ENCODE results near the gene SSC5D. TPM values are rescaled to one million over a fixed set of nuclear protein-coding genes. Genes with fewer than 3 reads are reported as not detected.

Gene SSC5D
- total RNA-seq, 1 donor from 2014 or later = 3.7 TPM

- intact Hi-C loops (cut with micrococcal nuclease) = no loop called here
Measured at GRCh38 chr19:55543567-55543966, 55.3 kb downstream of the SSC5D start.

GRCh38 chr19:55544014-55544413 lies 55.8 kb downstream of the SSC5D start:
- peaks cover 10% of the 10 kb centered on the region for H3K27me3 ChIP-seq (ENCODE audit: low read depth)
- H3K9me3 ChIP-seq (replicated peaks) = no peaks in the 10 kb centered on the region
- no peak overlapping the region for H3K4me3 ChIP-seq
- TF ChIP-seq CTCF (IDR thresholded peaks at IDR 0.05; ENCODE audit: borderline replicate concordance) = no peak
- intact Hi-C loops (cut with micrococcal nuclease) = no loop called here
- H3K4me1 ChIP-seq = peaks cover 41% of the 10 kb centered on the region
- H3K27ac ChIP-seq (replicated peaks) = no peak overlapping the region
- DNase-seq = no peak
- no peaks in the 10 kb centered on the region for H3K36me3 ChIP-seq

More at GRCh38 chr19:55543567-55543966, 55.3 kb downstream of the SSC5D start:
- no peak for TF ChIP-seq CTCF (IDR thresholded peaks at IDR 0.05; ENCODE audit: borderline replicate concordance)
- H3K9me3 ChIP-seq (replicated peaks) = no peaks in the 10 kb centered on the region
- H3K27ac ChIP-seq (replicated peaks) = no peak overlapping the region
- H3K36me3 ChIP-seq = no peaks in the 10 kb centered on the region
- H3K27me3 ChIP-seq (ENCODE audit: low read depth) = peaks cover 10% of the 10 kb centered on the region
- DNase-seq = no peak
- H3K4me1 ChIP-seq = peaks cover 36% of the 10 kb centered on the region
- no peak overlapping the region for H3K4me3 ChIP-seq

- intact Hi-C loops (cut with micrococcal nuclease) = no loop called here
- Histone ChIP-seq H3K36me3 (no peaks in the 10 kb centered on the region), H3K4me3 (peak overlapping the region; percentile 55), H3K4me1 (peaks cover 50% of the 10 kb centered on the region), H3K27me3 (ENCODE audit: low read depth) (peaks cover 13% of the 10 kb centered on the region), H3K27ac (replicated peaks) (peak overlapping the region; percentile 96), H3K9me3 (replicated peaks) (no peaks in the 10 kb centered on the region)
- no peak for TF ChIP-seq CTCF (IDR thresholded peaks at IDR 0.05; ENCODE audit: borderline replicate concordance)
- DNase-seq = no peak
Measured at GRCh38 chr19:55544776-55545439, 56.7 kb downstream of the SSC5D start.

GRCh38 chr19:55545443-55545842 lies 57.2 kb downstream of the SSC5D start, which contains the start of gene SBK3:
Gene SBK3 (minus strand): TSS chr19:55545543. CDS start chr19:55545543, 0 bp downstream.
- H3K36me3 ChIP-seq = no peaks in the 10 kb centered on the region
- no peak for DNase-seq
- H3K27ac ChIP-seq (replicated peaks) = peak within 1 kb of the TSS; percentile 96
- no peaks in the 10 kb centered on the region for H3K9me3 ChIP-seq (replicated peaks)
- H3K4me3 ChIP-seq = peak within 1 kb of the TSS; percentile 55
- peaks cover 54% of the 10 kb centered on the region for H3K4me1 ChIP-seq
- no peak for TF ChIP-seq CTCF (IDR thresholded peaks at IDR 0.05; ENCODE audit: borderline replicate concordance)
- intact Hi-C loops (cut with micrococcal nuclease) = no loop called here
- H3K27me3 ChIP-seq (ENCODE audit: low read depth) = peaks cover 14% of the 10 kb centered on the region

GRCh38 chr19:55546011-55546410 lies 57.8 kb downstream of the SSC5D start:
- H3K4me1 ChIP-seq = peaks cover 54% of the 10 kb centered on the region
- peaks cover 11% of the 10 kb centered on the region for H3K27me3 ChIP-seq (ENCODE audit: low read depth)
- intact Hi-C loops (cut with micrococcal nuclease) = no loop called here
- peak overlapping the region; percentile 55 for H3K4me3 ChIP-seq
- peak overlapping the region; percentile 96 for H3K27ac ChIP-seq (replicated peaks)
- peak; percentile 69 for DNase-seq
- H3K36me3 ChIP-seq = no peaks in the 10 kb centered on the region
- no peak for TF ChIP-seq CTCF (IDR thresholded peaks at IDR 0.05; ENCODE audit: borderline replicate concordance)
- no peaks in the 10 kb centered on the region for H3K9me3 ChIP-seq (replicated peaks)
